ENCODE measurements around the gene RALGAPB. TPM values are rescaled to one million over a fixed set of nuclear protein-coding genes. Genes with fewer than 3 reads are reported as not detected.

RALGAPB gene
- total RNA-seq, 1 donor from 2014 or later, result 38.5 TPM

DNA sequence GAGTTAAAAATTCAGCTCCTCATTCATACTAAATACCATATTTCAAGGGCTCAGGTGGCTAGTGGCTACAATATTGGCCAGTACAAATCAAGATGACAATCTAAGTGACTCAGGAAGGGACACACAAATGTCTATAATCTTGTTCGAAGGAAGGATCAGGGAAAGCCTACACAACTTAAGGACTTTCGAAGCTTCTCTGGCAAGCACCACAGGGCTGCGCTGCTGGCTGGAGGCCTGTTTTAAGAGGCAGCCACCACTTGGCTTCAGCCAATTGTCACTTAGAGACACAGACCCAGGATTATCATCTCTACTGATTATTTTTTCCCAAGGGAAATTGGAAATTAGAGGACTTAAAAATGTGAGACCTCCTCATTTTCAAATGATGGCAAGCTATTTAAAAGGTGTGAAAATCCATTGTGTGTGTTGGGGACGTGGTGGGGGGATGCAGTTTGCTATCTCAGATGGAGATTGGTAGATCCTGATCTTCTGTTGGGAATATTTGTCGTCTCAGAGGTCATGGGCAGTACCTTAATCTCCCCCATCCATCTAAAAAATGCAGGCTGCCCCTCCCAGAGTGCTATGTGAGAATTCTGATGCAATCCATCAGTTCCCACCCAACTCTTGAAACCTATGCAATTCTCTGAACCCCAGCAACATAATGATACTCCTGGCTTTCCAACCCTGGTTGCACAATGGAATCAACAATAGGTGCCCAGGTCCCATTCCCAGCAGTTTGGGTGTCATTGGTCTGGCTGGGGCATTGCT, 140.3 kb downstream of the RALGAPB start:
- DNase-seq, result no peak

DNA sequence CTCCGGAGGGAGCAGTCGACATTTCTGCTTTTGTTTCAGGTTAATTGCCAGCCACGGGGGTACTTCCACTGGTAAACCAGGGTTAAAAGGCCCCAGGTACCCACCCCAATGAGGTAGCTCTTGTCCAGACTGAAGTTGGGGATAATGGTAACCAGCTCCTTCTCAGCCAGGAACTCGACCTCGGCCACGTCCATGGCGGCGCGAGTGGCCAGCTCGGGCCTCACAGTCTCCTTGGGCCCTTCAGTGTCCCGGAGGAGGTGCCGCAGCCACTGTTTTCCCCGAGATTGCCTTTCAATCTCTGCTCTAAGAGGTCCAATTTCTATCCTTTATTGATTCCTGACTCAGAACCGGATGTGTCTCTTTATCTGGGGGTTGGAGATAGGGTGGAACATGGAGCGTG, 142.6 kb downstream of the RALGAPB start:
- no peak for DNase-seq

GRCh38 chr20:38616457-38616856, 143.8 kb downstream of the RALGAPB start:
- DNase-seq, result no peak

GRCh38 chr20:38617011-38617829, 144.6 kb downstream of the RALGAPB start:
- DNase-seq, result no peak

GRCh38 chr20:38617830-38618196, 145.2 kb downstream of the RALGAPB start:
- no peak for DNase-seq

DNA sequence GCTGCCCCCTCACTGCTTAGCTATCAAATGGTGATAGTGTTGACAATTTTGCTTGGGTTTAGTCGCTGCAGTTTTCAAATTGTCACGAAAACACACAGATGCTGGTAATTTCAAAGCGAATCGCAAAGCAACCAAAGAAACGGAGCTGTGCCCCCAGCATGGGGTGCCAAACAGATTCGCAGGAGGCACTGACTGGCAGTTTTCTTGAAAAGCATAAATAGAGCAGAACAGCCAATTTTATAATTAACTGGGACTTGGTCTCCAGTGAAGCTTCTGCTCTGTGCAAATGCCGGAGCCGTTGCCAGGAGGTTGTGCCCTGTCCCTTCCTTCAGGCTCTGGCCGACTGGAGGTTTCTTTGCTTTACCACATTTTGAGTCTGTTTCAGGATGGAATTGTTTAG, 147.8 kb downstream of the RALGAPB start:
- DNase-seq, result no peak

- no peak for DNase-seq
Measured at GRCh38 chr20:38623061-38623460, 150.4 kb downstream of the RALGAPB start.

DNA sequence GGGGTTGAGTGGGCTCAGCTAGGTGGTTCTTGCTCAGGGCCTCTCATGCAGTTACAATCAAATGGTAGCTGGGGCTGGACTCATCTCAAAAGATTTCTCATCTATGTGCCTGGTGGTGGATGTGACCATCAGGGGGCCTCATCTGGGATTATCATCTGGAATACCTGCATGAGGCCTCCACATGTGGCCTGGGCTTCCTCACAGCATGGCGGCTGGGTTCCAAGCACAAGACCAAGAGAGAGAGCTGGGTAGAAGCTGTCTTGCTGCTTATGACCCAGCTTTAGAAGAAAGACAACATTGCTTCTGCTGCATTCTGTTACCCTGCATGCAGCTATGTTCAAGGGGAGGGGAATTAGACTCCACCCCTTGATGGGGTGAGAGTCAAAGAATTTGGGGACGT, 151.4 kb downstream of the RALGAPB start:
- DNase-seq, result no peak

DNA sequence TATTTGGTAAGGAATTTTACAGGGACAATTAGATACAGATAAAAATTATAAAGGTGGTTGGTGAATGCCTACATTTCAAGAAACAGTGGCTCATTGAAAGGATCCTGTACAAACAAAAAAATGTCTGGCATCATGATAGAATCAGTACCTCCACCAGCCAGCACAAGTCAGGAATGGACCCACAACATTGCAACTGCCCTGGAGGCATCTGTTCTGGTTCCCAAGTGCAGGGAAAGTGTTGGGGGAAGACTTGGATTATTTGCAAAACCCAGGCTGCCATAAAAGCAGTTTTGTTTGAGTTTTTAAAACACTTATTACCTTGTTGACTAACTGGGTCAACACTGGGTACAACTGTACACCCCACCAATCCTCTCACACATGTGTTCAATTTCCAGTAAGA, 153.3 kb downstream of the RALGAPB start:
- DNase-seq, result no peak

GRCh38 chr20:38626921-38627659, 154.4 kb downstream of the RALGAPB start:
- DNase-seq, result no peak

Small RNA genes within 50 kb of the gene (small RNA-seq; reads per million reads assigned to genes)
- gene MIR548O2 (ENCODE audit: low replicate concordance), result not detected
- not detected for gene RF00056 (ENCODE audit: low replicate concordance)
- 12.2 reads per million, percentile 94 among the genes with 10 or more reads in this experiment for gene SNORA60 (ENCODE audit: low replicate concordance)
- 3.1 reads per million, percentile 91 among the genes with 10 or more reads in this experiment for gene SNORA71A (ENCODE audit: low replicate concordance)
- 90.0 reads per million, percentile 97 among the genes with 10 or more reads in this experiment for gene SNORA71B (ENCODE audit: low replicate concordance)
- gene SNORA71C (ENCODE audit: low replicate concordance), result 0.84 reads per million, percentile 83 among the genes with 10 or more reads in this experiment
- 111 reads per million, percentile 97 among the genes with 10 or more reads in this experiment for gene SNORA71D (ENCODE audit: low replicate concordance)
- gene SNORA71E (ENCODE audit: low replicate concordance), result not detected

Other genes with a start within 250 kb of the RALGAPB start
- gene KIAA1755, start 212.1 kb upstream of the RALGAPB start, total RNA-seq, result 5.0 TPM
- 0.21 TPM for gene BPI, start 168.7 kb upstream of the RALGAPB start, total RNA-seq
- not detected for gene LBP, start 126.4 kb upstream of the RALGAPB start, total RNA-seq
- gene SNHG17, start 37.5 kb upstream of the RALGAPB start, total RNA-seq, result 17.2 TPM
- gene ADIG, start 108.4 kb downstream of the RALGAPB start, total RNA-seq, result not detected
- 7.1 TPM for gene ARHGAP40, start 129.0 kb downstream of the RALGAPB start, total RNA-seq

All from tongue (tissue), 3 donors.